HG03342 (cell line): ENCODE measurements around the gene SMAD5.

Experiments used
- ATAC-seq: cut with Tn5 transposase; IDR thresholded peaks from one replicate; pipeline ENCODE4 v1.9.1; 2021; ENCODE audit warnings: mild to moderate bottlenecking, moderate library complexity; ENCODE audit not compliant: unreplicated experiment

The SMAD5 gene

DNA sequence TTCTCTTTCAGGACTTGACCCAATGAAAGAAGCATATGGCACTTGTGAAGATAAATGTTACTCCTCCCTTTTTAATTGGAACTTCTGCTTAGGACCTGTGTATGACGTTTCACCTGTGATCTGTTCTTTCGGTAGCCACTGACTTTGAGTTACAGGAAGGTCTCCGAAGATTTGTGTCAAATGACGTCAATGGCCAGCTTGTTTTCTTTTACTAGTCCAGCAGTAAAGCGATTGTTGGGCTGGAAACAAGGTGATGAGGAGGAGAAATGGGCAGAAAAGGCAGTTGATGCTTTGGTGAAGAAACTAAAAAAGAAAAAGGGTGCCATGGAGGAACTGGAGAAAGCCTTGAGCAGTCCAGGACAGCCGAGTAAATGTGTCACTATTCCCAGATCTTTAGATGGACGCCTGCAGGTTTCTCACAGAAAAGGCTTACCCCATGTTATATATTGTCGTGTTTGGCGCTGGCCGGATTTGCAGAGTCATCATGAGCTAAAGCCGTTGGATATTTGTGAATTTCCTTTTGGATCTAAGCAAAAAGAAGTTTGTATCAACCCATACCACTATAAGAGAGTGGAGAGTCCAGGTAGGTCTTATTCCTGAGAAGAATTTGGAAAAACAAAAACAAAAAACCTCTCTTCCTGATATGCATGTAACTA, 21.1 kb downstream of the SMAD5 start:
- ATAC-seq = no peak

- no peak for ATAC-seq
Observed at GRCh38 chr5:136155078-136155477, 22.4 kb downstream of the SMAD5 start.

DNA sequence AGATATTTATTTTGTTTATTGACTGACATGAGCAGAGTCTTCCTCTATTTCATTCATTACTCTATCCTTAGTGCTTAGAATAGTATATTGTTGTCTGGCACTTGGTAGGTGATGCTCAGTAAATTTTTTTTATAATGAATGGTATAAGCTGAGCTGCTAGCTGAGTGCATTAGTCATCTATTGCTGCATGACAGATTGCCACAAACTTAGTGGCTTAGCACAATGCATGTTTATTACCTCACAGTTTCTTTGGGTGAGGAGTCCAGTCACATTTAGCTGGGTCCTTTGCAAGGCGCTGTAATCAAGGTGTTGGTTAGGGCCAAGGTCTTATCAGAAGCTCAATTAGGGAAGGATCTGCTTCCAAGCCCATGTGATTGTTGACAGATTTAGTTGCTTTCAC, 23.1 kb downstream of the SMAD5 start:
- no peak for ATAC-seq

- no peak for ATAC-seq
Observed at GRCh38 chr5:136157514-136157913, 24.9 kb downstream of the SMAD5 start.

DNA sequence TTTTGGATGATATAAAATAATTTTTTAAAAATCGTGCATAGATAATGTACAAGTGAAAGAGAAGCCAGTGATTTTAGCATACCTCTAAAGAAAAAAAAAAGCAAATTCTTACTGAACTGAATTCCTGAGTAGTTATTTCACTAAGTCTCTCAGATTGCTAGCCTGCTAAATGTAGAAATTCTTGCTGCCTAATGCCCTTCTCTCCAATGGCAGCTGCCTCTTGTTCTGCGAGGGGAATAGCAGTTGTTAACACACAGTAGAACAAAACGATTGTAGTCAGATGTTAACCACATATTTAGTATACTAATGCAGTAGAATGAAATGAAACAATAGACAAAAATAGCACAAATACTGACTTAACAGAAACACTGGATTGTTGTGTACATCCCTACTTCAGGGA, 26.8 kb downstream of the SMAD5 start:
- no peak for ATAC-seq

GRCh38 chr5:136162008-136162407, 29.4 kb downstream of the SMAD5 start:
- ATAC-seq = no peak

GRCh38 chr5:136164226-136164625, 31.6 kb downstream of the SMAD5 start:
- ATAC-seq = no peak

DNA sequence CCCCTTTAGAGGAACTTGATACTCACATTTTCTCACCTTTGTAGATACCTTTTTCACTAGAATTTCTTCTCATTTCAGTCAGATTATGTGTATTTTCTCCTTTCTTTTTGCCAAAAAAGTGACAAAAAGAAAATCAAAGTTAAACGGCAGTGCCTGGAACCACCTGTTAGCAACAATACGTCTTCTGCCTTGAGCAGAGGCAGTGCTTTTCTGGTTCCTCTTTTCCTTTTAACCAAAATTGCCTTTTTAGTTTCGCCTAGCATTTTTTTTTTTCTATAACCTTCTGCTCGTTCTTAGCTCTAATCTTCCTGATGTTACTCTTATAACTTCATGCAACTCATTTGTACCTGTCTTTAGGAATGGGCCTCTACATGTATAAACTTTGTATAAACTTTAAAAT, 34.3 kb downstream of the SMAD5 start:
- ATAC-seq = no peak

DNA sequence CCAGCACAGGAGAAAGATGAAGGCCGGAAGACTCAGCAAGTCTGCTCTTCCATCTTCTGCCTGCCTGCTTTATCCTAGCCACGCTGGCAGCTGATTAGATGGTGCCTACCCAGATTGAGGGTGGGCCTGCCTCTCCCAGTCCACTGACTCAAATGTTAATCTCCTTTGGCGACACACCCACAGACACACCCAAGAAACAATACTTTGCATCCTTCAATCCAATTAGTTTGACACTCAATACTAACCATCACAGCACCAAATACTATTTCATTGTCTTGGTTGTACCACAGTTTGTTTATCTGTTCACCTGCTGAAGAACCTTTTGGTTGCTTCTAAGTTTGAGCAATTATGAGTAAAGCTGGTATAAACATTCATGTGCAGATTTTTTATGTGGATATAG, 36.6 kb downstream of the SMAD5 start:
- ATAC-seq = no peak

DNA sequence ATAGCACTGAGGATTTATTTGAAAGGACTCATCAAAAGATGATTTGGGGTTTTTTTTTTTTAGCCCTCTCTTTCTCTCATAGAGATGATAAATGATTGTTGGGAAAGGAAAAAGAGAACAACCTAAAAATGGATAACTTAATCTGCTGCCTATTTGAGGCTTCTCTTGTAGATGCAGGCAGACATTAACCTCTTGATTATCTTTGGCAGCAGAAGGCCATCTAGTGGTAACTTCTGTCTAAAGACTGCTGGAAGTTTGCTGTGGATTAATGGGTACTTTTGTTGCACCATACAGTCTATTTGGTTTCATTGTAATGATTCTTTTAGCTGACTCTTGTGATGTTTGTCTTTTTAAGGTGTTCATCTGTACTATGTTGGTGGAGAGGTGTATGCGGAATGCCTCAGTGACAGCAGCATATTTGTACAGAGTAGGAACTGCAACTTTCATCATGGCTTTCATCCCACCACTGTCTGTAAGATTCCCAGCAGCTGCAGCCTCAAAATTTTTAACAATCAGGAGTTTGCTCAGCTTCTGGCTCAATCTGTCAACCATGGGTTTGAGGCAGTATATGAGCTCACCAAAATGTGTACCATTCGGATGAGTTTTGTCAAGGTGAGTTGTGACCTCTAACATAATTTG, 41.5 kb downstream of the SMAD5 start:
- ATAC-seq = peak; percentile 64

GRCh38 chr5:136182618-136183017, 50.0 kb downstream of the SMAD5 start:
- ATAC-seq = no peak

- no peak for ATAC-seq
Observed at GRCh38 chr5:136185974-136186665, 53.5 kb downstream of the SMAD5 start.

DNA sequence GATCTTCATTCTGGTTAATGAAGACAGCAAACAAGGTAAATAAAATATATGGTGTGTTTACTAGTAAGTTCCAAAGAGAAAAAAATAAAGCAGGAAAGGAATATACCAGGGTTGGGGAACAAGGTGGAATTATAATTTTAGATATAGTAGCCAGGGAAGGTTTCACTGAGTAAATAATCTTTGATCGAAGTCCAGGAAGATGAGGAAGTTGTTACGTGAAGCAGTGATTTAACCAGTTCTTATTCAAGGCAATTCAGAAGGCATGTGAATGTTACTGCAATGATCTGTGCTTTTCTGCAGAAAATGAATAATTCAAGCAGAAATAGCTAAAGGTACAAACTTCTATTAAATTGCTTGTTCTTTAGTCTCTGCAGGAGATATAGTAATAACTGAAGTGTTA, 54.2 kb downstream of the SMAD5 start:
- no peak for ATAC-seq

- ATAC-seq = no peak
Observed at GRCh38 chr5:136188859-136189258, 56.2 kb downstream of the SMAD5 start.

- ATAC-seq = no peak
Observed at GRCh38 chr5:136190091-136190720, 57.6 kb downstream of the SMAD5 start.

DNA sequence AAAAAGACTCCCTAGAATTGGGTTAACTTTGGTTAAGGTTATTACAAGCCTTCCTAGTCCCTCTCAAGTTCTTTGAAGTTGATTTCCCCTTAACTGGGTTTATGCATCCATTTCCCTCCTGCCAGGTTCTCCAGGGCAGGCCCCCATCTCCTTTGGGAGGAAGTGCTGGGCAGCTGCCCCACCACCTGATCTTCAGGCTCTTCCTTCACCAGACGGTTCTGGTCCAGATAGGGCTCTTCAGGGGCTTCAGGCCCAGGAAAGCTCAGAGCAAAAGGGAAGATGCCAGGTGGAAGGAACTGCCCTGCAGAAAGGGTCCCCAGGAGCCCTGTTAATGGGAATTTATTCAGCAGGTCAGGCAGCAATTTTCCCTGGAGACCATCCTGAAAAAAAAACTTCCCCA, 58.3 kb downstream of the SMAD5 start:
- ATAC-seq = no peak

- ATAC-seq = no peak
Observed at GRCh38 chr5:136191304-136192014, 58.8 kb downstream of the SMAD5 start.

DNA sequence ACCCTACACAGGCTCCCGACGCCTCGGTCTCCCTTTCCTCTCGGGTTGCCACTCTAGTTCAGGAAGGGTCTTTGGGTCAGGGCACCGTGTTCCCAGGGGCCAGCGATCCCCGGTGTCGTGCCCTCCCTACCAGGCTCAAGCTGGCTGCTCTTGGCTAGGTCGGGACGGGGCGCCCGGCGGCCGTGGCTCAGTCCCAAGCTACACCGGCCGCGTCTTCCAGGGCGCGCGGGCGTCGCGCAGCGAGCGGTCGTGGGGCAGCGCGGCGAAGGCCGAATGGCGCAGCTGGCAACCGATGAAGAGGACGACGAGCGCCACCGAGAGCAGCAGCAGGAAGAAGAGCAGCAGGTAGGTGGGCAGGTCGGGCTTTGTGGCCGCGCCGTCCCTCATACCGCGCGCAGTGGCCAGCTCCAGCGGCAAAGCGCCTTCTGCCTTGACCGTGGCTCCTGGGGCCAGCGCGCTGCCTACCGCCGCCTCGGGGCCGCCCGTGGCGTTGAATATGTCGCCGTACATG, 59.4 kb downstream of the SMAD5 start:
- ATAC-seq = no peak

DNA sequence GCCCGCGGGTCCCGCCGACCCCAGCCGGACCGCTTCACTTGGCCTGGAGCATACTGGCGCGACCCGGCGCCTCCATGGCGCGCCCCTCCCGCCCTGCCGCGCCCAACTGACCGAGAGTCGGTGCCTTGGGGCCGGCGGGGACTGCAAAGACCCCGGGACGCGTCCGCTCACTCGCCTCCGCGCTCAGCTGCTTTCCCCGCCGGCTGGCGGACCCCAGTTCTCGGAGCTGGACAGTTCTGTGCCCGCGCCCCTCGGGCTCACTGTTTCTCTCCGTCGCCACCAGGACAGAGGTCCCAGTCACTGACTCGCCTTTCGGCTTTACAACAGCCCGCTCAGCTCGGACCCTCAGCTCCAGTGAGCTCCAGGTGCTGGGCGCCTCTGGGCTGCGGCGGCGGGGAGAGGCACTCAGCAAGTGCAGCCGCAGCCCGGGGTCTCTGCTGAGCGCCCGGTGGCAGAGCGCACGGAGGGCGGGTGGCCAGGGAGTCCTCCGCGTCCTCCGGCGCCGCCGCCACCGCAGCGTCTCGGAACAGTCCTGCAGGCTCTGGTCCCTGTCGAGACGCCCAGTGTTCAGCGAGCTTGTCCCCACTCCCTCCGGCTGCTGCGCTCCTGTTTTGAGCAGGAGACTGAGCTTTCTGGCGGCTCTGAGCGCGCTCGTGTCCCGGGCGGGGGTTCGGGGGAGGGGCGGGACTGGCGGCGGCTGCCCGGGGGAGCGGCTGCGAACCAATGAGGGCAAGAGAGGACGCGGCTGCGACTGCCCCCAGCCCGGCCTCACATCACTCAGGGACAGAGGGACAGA, 60.1 kb downstream of the SMAD5 start, which contains the start of gene SMIM32:
Gene SMIM32 (minus strand): TSS at position 637 of the 796 bp plus-strand sequence. CDS start 638 bp downstream, outside the sequence.
- ATAC-seq = no peak

- ATAC-seq = no peak
Observed at GRCh38 chr5:136193322-136193935, 60.8 kb downstream of the SMAD5 start.
